ENCODE measurements around the gene ABCC1. TPM values are rescaled to one million over a fixed set of nuclear protein-coding genes. Genes with fewer than 3 reads are reported as not detected.

The ABCC1 gene
- polyA plus RNA-seq, 1 donor from 2014 or later: 3.0 TPM

GRCh38 chr16:16009401-16009800 lies 60.0 kb downstream of the ABCC1 start:
- no peak overlapping the region for H3K4me3 ChIP-seq (ENCODE audit: low read length)
- H3K79me2 ChIP-seq (replicated peaks; ENCODE audit: insufficient read depth, low read length): no peaks in the 10 kb centered on the region
- H3K9me2 ChIP-seq (ENCODE audit: insufficient read depth, low read length): no peaks in the 10 kb centered on the region
- no peaks in the 10 kb centered on the region for H3K27me3 ChIP-seq (ENCODE audit: insufficient read depth, low read depth, low read length)
- no peak overlapping the region for H3K9ac ChIP-seq (ENCODE audit: low read length)
- H3K4me2 ChIP-seq (ENCODE audit: low read length): no peak overlapping the region
- H3F3A ChIP-seq (ENCODE audit: insufficient read depth, low read length, poor library complexity, severe bottlenecking): no peaks in the 10 kb centered on the region
- no peak overlapping the region for H3K27ac ChIP-seq (ENCODE audit: low read length)
- no peaks in the 10 kb centered on the region for H4K20me1 ChIP-seq (ENCODE audit: insufficient read depth)
- TF ChIP-seq MXI1 (conservative IDR thresholded peaks at IDR 0.05; ENCODE audit: poor library complexity, severe bottlenecking): no peak
- TF ChIP-seq SMC3 (conservative IDR thresholded peaks at IDR 0.05; ENCODE audit: poor library complexity): no peak
- TF ChIP-seq CTCF (IDR thresholded peaks at IDR 0.05; ENCODE audit: poor library complexity, severe bottlenecking): no peak
- no peak for TF ChIP-seq EP300 (conservative IDR thresholded peaks at IDR 0.05; ENCODE audit: poor library complexity, severe bottlenecking)
- TF ChIP-seq EZH2 (IDR thresholded peaks at IDR 0.05; ENCODE audit: borderline replicate concordance, insufficient read depth, low read length, poor library complexity, severe bottlenecking): no peak
- H3K9me3 ChIP-seq (ENCODE audit: low read length): no peaks in the 10 kb centered on the region
- no peaks in the 10 kb centered on the region for H3K36me3 ChIP-seq (ENCODE audit: insufficient read depth, low read length)
- H2AFZ ChIP-seq (ENCODE audit: low read depth, low read length): no peak overlapping the region

DNA sequence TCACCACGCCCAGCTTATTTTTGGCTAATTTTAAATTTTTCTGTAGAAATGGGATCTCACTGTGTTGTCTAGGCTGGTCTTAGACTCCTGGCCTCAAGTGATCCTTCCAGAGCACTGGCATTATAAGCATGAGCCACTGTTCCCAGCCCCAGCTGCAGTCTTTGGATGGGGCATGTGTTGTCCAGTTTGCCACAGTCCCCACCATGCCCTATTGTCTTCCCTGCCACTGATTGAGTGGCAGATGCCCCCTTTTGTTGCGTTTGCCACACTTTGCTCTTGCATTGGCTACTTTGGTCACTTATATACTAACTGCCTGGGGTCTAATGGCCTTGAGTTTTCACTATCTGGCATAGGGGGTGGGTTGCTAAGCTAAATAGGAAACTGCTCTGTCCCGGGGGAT lies 60.8 kb downstream of the ABCC1 start:
- Histone ChIP-seq H3K27me3 (ENCODE audit: insufficient read depth, low read depth, low read length) (no peaks in the 10 kb centered on the region), H3K4me2 (ENCODE audit: low read length) (no peak overlapping the region), H3K9me2 (ENCODE audit: insufficient read depth, low read length) (no peaks in the 10 kb centered on the region), H4K20me1 (ENCODE audit: insufficient read depth) (no peaks in the 10 kb centered on the region), H2AFZ (ENCODE audit: low read depth, low read length) (no peak overlapping the region), H3K27ac (ENCODE audit: low read length) (no peak overlapping the region), H3K79me2 (replicated peaks; ENCODE audit: insufficient read depth, low read length) (no peaks in the 10 kb centered on the region), H3K9ac (ENCODE audit: low read length) (no peak overlapping the region), H3F3A (ENCODE audit: insufficient read depth, low read length, poor library complexity, severe bottlenecking) (no peaks in the 10 kb centered on the region), H3K4me3 (ENCODE audit: low read length) (no peak overlapping the region), H3K36me3 (ENCODE audit: insufficient read depth, low read length) (no peaks in the 10 kb centered on the region), H3K9me3 (ENCODE audit: low read length) (no peaks in the 10 kb centered on the region)
- TF ChIP-seq TAF1 (IDR thresholded peaks at IDR 0.05; ENCODE audit: low read depth) (no peak), SMC3 (conservative IDR thresholded peaks at IDR 0.05; ENCODE audit: poor library complexity) (no peak), CTCF (IDR thresholded peaks at IDR 0.05; ENCODE audit: poor library complexity, severe bottlenecking) (no peak), REST (IDR thresholded peaks at IDR 0.05; ENCODE audit: borderline replicate concordance) (no peak), EP300 (conservative IDR thresholded peaks at IDR 0.05; ENCODE audit: poor library complexity, severe bottlenecking) (no peak), POLR2AphosphoS5 (IDR thresholded peaks at IDR 0.05) (no peak), EZH2 (IDR thresholded peaks at IDR 0.05; ENCODE audit: borderline replicate concordance, insufficient read depth, low read length, poor library complexity, severe bottlenecking) (no peak), MXI1 (conservative IDR thresholded peaks at IDR 0.05; ENCODE audit: poor library complexity, severe bottlenecking) (no peak), RAD21 (conservative IDR thresholded peaks at IDR 0.05) (no peak)
